Measurements from ENCODE around the gene MS4A2.
"Not testable (repeated sequence)": the region's sequence is repeated elsewhere in the genome, so short reads cannot be mapped to it uniquely, and the experiment has no call there.

Gene MS4A2

DNA sequence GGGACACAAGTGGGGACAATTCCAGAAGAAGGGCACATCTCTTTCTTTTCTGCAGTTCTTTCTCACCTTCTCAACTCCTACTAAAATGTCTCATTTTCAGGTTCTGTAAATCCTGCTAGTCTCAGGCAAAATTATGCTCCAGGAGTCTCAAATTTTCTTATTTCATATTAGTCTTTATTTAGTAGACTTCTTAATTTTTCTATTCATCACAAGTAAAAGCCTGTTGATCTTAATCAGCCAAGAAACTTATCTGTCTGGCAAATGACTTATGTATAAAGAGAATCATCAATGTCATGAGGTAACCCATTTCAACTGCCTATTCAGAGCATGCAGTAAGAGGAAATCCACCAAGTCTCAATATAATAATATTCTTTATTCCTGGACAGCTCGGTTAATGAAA lies at the start of gene MS4A2:
Gene MS4A2 (plus strand): TSS at position 301 of the 400 bp plus-strand sequence. CDS start 102 bp downstream, outside the sequence.
- no peak for DNase-seq

- DNase-seq, result no peak
Observed at GRCh38 chr11:60040109-60040508, 48.4 kb upstream of the MS4A2 start, which contains the start of gene OOSP2. Gene OOSP2 (plus strand): TSS chr11:60040409. CDS start chr11:60040460, 51 bp downstream.

GRCh38 chr11:60050422-60050821 lies 38.0 kb upstream of the MS4A2 start:
- not testable (repeated sequence) for DNase-seq

DNA sequence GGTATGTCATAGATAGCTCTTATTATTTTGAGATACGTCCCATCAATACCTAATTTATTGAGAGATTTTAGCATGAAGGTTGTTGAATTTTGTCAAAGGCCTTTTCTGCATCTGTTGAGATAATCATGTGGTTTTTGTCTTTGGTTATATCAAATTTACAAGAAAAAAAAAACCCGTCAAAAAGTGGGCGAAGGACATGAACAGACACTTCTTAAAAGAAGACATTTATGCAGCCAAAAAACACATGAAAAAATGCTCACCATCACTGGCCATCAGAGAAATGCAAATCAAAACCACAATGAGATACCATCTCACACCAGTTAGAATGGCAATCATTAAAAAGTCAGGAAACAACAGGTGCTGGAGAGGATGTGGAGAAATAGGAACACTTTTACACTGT lies 37.6 kb upstream of the MS4A2 start:
- DNase-seq, result not testable (repeated sequence)

GRCh38 chr11:60056349-60056969 lies 32.0 kb upstream of the MS4A2 start, which contains the start of gene MS4A3:
Gene MS4A3 (plus strand): TSS chr11:60056665. CDS start chr11:60061161, 4,496 bp downstream.
- peak; percentile 59 to 65 for DNase-seq

- no peak for DNase-seq
Observed at GRCh38 chr11:60059052-60059451, 29.4 kb upstream of the MS4A2 start.

GRCh38 chr11:60059521-60060240 lies 28.8 kb upstream of the MS4A2 start:
- DNase-seq, result no peak

- DNase-seq, result peak; percentile 83 to 87
Observed at GRCh38 chr11:60064111-60064510, 24.4 kb upstream of the MS4A2 start.

DNA sequence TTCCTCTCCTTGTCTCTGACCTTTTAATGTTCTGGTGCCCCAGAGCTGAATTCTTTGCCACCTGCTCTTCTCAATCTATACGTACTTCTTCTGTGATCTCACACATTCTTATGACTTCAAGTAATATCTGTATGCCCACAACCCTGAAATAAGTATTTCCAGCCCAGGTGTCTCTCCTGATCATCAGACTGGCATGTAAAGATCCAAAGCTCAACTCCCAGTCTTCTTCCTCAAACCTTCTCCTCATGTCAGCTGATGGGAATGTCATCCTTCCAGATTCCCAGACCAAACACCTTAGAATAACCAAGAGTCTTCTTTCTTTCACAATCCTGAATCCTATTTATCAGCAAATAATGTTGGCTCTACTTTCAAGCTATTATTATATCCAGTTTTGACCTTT lies 22.7 kb upstream of the MS4A2 start:
- no peak for DNase-seq

DNA sequence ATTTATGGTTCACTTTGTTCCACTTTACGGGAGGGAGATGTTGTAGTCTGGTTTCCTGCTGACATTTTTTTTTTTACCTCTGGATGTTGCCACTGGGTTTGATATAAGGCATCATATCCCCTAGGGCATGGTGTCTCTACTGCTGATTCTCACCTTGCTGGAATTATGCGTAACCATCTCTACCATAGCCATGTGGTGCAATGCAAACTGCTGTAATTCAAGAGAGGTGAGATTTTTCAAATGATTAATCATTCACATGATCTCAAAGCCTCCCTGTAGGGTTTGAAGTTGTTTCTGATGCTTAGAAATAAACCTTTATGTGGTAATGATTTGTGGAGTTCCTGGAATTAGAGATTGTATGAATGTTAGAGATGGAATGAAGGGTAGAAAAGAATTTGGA lies 19.0 kb upstream of the MS4A2 start:
- DNase-seq, result no peak

GRCh38 chr11:60071644-60072043 lies 16.8 kb upstream of the MS4A2 start:
- not testable (repeated sequence) for DNase-seq

GRCh38 chr11:60077216-60077817 lies 11.1 kb upstream of the MS4A2 start:
- DNase-seq, result no peak

GRCh38 chr11:60077981-60078380 lies 10.5 kb upstream of the MS4A2 start:
- DNase-seq, result no peak

GRCh38 chr11:60078745-60079144 lies 9.7 kb upstream of the MS4A2 start:
- no peak for DNase-seq

DNA sequence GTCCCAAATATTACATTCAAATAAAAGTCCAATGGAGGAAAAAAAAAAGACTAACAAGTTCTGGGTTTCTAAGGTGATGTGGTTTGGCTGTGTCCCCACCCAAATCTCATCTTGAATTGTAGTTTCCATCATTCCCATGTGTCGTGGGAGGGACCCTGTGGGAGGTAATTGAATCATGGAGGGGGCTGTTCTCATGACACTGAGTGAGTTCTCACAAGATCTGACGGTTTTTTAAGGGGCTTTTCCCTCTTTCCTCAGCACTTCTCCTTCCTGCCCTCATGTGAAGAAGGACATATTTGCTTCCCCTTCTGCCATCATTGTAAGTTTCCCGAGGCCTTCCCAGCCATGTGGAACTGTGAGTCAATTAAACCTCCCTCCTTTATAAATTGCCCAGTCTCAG lies 7.9 kb upstream of the MS4A2 start:
- no peak for DNase-seq

DNA sequence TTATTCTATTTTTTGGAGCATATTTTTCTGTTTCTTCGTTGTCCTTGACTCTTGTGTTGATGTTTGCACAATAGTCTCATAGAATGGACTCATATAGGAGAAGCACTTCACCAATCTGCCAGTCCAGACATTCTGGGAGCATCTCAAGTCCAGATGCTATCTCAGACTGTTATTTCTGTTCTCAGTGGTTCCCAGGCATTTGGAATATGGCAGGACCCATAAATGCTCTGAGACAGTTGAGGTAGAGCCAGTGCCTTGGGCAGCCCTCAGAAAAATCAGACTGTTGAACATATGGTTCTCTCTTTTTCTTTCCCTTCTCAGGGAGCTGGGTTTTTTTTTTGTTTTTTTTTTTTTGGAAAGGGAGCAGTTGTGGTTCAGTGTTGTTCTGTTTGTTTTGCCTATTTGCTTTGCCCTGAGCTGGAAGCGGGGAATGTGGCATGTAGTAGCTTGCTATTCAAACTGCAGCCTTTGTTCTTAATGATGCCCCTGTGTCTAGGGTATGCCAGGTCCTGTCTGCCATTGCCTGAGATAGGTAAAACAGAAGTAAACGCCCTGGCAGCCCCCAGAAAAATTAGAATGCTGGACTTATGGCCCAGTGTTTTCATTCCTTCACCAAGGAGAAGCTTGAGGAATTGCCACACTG lies 3.7 kb upstream of the MS4A2 start:
- no peak for DNase-seq

- peak in 1 of 2 experiments; percentile 7 for DNase-seq
Observed at GRCh38 chr11:60085909-60086308, 2.6 kb upstream of the MS4A2 start.

- DNase-seq, result no peak
Observed at GRCh38 chr11:60087239-60087638, 1.2 kb upstream of the MS4A2 start.

DNA sequence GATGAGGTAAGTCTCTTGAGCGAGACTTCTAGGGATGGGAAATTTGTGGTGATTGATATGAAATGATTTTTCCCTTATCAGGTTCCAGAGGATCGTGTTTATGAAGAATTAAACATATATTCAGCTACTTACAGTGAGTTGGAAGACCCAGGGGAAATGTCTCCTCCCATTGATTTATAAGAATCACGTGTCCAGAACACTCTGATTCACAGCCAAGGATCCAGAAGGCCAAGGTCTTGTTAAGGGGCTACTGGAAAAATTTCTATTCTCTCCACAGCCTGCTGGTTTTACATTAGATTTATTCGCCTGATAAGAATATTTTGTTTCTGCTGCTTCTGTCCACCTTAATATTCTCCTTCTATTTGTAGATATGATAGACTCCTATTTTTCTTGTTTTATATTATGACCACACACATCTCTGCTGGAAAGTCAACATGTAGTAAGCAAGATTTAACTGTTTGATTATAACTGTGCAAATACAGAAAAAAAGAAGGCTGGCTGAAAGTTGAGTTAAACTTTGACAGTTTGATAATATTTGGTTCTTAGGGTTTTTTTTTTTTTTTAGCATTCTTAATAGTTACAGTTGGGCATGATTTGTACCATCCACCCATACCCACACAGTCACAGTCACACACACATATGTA lies 7.1 kb downstream of the MS4A2 start:
- DNase-seq, result no peak

DNA sequence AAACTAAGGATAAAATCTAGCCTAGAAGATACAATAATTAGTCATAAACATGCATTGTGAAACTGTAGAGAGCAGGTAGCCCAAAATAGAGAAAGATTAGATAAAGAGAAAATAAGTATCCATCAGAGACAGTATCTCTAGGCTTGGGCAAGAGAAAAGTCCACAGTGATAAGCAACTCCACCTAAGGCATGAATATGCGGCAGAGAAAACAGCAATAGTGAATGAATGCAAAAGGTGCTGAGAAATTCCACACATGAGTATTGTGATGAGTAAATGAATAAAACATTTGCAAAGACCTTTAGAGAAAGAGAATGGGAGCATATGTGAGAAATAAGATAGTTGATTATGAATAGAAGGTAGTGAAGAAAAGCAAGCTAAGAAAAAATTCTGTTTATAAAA lies 8.7 kb downstream of the MS4A2 start:
- DNase-seq, result no peak

GRCh38 chr11:60098508-60098907 lies 10.0 kb downstream of the MS4A2 start:
- no peak for DNase-seq

- DNase-seq, result no peak
Observed at GRCh38 chr11:60100516-60100915, 12.1 kb downstream of the MS4A2 start.

- not testable (repeated sequence) for DNase-seq
Observed at GRCh38 chr11:60101368-60101767, 12.9 kb downstream of the MS4A2 start.

Measured in Kasumi-1 (cell line).